Suppressor macrophage (primary cell): Measurements from ENCODE around the gene FRAS1.

Experiments
- DNase-seq, 4 experiments: peaks; one replicate each; pipeline ENCODE4 v3.0.0-alpha.2; 2020 to 2022

Gene FRAS1

DNA sequence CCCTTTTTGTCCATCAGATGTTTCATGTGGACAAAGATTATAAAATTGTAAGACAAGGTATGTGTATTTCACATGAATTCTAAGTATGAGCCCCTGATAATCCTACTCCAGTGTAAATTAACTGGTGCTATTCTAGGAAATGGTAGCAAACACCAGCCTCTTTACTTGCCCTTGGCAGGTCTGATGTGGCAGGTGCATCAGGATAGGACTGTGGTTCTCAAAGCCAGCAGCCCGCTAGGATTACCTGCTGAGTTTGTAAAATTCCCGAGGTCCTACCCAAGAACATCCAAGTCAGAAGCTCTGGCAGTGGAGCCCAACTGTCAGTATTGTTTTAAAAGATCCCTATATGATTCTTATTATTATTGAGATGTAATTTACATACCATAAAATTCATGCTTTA lies 320.4 kb downstream of the FRAS1 start:
- DNase-seq: no peak

DNA sequence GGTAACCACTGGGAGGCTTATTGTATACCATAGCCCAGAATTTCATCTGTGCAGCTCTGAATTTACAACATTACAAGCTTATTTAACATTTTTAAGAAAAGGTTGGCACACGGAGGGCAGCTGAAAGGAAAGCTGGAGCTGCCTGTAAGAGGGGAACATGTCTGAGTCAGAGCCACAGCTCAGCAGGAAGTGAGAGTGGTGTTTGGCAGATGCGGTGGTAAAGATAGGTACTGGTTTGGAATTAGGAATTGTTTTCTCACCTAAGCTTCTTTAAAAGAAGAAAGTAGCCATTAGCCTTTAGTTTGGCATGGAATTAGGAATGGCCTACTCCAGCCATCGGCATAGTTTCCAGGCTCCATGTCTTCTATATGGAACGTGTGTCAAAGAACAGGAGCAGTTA lies 321.9 kb downstream of the FRAS1 start:
- no peak for DNase-seq

DNA sequence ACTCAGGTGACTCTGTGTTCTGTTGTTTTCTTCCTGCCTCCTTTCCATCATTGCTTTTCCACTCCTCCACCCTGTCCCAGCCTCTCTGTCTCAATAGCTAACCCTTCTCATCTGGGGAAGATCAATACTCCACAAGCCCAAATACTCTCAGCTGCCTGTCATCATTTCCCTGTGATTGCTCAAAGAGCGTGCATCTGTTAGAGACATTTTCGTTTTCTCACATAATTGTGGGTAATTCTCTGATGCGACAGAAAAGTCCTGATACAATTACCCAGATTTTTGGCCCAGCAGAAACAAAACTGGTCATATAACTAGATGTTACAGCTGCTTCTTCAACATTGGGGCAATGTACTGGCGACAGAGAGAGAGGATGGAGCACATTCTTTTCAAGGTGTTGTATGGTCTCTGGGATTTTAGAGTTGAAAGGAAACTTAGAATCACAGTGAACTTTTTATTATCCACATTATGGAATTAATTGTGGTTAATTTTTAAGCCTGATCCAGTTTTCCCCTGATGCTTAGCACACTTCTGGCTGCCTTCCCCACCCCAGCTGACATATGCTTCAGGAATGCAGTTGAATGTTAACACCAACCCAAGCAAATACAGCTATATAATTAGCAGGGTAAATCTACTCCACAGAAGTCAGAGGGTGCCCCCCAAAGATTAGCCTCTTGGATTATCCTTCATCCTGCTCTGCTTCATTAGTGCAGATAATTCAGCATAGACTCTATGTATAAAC lies 323.0 kb downstream of the FRAS1 start:
- DNase-seq: no peak

DNA sequence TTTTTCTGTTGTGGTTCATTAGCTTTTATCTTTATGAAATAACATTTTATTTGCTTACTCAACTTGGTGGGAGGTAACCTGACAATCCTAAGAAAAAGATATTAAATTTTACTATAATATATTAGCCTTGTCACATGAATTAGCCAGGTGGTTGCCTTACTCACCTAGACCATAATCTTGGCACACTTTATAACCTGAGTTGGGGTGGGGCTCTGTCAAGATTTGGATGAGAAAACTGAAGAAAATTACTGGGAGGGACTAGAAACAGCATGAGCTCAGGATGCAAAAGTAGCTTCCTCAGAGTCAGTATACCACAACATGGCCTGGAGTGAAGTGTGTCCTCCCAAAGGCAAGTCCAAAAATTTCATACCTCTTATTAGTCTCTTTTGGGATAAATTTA lies 329.6 kb downstream of the FRAS1 start:
- no peak for DNase-seq

DNA sequence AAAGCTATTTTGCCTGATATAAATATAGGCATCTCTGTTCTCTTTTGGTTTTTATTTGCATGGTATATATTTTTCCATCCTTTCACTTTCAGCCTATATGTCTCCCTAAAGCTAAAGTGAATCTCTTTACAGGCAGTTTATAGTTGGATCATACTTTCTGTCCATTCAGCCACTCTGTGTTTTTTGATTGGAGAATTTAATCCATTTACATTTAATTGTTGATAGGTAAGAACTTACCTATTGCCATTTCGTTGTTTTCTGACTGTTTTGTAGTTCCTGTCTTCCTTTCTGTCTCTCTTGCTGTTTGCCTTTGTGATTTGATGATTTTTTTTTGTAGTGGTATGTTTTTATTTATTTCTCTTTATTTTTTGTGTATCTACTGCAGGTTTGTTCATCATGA lies 338.5 kb downstream of the FRAS1 start:
- DNase-seq: no peak

DNA sequence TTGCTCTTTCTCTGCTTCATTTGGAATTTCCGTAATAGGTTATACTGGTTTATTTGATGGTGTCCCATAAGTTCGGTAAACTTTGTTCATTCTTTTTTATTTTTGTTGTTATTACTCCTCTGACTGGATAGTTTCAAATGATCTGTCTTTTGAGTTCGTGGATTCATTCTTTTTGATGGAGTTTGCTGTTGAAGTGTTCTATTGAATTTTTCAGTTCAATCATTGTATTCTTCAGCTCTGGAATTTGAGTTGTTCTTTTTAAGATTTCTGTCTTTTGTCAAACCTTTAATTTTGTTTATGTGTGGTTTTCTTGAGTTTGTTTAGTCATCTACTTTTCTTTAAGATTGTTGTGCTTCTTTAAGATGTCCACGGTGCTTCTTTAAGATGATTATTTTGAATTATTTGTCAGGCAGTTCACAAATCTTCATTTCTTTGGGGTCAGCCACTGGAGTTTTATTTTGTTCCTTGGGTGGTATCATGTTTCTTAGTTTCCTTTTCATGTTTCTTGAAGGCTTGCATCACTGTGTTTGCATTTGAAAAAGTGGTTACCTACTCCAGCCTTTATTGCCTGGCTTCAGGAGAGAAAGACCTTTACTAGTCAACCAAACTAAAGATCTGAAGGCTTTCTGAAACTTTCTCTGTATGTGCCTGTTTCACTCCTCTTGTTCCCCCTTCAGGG lies 339.6 kb downstream of the FRAS1 start:
- no peak for DNase-seq

DNA sequence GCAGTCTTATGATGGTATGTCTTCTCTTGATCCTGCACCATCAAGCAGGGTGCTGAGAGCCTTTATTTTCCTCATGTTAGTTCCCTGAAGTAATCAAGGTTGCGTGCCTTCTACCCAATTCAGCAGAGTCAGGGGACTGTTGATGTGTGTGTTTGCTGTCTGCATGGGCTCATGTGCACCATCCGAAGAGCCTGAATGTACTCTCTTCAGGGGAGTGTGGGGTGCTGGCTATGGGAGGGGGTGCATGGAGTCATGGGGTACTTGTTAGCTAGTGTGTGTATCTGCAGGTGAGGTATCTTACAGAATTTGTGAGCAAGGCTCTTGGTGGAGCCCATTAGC lies 340.1 kb downstream of the FRAS1 start:
- DNase-seq: no peak

DNA sequence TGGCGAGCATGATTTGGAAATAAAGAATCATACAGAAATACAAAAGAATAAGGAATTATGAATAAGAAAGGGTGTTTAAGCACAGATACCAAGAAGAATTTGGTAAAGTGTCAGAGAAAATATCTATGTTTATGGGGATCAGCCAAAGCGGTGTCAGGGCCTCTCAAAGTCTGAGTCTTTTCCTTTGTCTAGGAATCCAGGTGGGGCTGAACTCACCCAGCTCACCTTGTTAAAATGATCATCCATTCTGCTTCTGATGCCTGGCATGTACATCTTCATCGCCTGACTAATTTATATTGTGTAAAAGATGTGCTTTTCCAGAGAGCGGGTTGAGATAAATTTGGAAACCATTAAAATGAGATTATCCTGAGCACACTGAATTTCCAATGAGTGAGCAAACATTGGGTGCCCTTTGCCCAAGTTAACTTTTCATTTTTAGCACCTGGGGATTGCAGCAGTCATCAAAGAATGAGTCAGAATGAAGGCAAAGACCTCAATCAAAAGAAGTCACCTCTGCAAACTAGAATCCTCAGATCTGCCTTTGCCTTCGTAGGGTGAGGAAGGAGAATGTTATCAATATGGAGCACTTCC lies 352.6 kb downstream of the FRAS1 start:
- DNase-seq: no peak

DNA sequence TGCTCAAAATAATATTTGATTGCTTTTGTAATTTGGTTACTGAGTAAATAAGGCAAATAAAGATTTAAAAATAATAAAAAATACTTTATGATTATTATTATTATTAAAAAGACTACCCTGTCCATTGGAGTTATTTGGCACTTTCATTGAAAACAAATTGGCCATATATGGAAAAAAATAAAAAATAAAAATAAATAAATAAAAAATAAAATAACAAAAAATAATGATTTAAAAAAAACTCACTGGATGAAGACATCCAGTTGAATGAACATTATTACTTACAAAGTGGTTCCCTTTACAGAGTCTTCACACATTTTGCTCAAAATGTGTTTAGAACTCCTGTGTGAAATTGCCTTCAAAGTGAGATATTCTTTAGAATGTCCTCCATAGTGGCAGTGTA lies 353.1 kb downstream of the FRAS1 start:
- DNase-seq: no peak

DNA sequence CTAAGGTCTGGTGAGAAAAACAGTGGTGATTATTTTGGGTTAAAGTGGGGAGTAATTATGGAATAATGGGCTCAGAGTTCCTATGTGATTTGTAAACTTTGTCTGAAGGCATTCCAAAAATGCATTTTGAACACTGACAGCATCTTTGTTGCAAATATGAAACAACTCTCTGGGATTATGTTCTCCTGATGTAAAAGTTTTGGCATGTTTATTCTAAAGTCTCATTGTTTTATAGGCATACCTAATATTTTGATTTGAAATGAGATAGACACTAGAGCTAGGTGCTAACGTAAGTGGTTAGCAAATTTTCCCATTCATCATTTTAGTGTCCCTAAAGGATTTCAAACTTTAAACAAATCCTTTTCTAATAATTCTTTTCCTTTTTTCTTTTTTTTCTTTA lies 353.6 kb downstream of the FRAS1 start:
- DNase-seq: no peak

DNA sequence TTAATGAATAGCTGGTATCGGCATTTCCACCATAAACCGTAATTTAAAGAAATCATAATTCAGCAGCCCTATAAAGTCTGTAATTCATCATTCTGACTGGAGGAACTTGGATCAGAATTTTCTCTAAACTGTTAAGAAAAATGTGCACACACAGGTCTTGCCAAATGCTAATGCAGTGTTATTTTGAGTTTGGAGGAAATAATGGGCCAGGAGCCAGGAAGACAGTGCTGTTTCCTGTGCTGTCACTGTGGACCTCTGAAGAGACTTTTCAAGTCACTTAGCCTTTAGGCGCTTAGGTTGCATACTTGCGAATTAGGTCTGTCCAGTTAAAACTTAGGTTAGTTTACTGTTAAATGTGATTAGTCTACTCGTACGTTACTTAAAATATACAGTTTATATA lies 357.0 kb downstream of the FRAS1 start:
- no peak for DNase-seq

DNA sequence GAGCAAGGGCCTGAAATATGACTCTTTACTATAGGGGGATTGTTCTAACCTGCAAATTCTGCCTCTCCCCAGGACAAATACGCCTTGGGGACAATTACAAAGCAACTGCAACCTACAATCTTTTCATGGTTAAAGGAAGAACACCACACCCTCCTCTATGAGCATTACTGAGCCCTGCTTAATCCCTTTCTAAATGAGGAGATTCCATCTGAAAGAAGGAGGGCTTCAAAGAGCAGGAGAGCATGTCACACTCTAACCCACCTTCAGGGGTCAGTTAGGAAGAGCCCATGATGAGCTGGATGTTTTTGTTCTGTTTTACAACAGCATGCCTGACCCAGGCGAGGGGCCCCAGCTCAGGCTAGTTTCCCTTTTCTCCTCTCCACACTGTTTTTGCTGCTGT lies 360.5 kb downstream of the FRAS1 start:
- no peak for DNase-seq

DNA sequence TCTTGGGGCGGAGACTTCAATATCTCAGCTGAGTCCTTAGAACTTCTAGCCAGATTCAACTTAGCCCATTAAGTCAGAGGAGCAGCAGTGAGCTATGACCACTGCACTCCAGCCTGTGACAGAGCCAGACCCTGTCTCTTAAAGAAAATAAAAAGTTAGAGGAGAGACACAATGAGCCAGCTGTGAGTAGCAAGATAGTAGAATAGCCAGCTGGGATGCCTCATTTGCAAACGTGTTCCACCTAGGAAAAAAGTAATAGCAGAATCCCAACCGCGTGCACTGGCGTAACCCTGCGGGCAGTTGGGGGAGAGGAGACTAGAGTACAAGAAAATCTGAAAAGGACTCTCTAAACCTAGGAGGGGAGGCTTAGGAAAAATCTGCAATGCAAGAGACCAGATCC lies 361.3 kb downstream of the FRAS1 start:
- DNase-seq: no peak

DNA sequence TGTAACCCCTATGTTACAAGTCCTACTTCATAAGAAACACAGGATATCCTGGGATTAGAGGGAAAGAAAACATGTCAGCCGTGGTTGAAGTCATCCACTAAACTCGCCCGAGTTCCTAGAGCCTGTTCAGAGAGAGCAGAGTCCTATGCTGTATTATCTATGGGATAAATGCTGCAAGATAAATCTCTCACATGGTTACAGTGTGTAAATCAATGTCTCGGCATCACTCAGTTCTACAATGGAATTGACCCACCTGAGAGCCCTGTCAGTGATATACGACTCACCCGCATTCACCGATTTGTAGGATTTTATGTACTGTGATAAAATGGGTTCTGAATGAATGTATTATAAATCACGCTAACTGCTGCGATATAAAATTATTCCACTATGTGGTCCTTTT lies 366.7 kb downstream of the FRAS1 start:
- no peak for DNase-seq

DNA sequence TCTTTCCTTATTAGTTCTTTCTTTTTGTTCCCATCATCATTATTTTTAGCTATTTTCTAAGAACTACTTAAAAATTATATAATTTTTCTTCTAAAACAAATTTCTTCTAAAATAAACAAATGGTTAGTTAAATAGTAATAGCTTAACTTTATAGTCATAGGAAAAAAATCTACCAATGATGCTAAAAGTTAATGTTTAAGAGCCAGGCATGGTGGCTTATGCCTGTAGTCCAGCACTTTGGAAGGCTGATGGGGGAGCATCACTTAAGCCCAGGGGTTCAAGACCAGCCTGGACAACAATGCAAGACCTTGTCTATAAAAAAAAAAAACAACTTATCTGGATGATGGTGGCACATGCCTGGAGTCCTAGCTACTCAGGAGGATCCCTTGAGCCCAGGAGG lies 367.3 kb downstream of the FRAS1 start:
- no peak for DNase-seq

DNA sequence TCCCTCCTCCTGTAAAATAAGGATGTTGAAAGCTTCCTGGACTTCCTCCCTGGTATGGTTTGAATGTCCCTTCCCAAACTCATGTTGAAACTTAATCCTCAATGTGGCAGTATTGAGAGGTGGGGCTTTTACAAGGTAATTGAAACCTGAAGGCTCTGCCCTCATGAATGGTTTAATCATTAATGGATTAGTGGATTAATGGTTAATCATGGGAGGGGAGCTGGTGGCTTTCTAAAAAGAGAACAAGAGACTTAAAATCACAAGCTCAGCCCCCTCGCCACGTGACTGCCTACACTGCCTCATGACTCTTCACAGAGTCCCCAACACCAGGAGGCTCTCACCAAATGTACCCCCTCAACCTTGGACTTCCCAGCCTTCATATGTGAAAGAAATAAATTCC lies 369.8 kb downstream of the FRAS1 start:
- DNase-seq: no peak

DNA sequence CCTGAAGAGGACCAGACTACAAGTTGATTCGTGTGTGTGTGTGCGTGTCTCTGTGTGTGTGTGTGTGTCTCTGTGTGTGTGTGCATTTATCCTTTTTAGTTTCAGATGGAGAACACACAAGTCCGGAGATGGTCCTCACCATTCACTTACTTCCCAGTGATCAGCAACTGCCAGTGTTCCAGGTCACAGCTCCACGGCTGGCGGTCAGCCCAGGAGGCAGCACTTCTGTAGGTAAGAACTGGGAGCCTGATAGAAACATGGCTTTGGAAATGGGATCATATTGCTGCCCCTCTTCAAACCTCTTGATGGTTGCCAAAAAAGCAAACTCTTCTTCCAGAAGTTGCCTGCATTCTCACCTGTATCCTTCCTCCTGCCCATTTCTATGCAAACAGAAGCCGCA lies 371.9 kb downstream of the FRAS1 start:
- no peak for DNase-seq

DNA sequence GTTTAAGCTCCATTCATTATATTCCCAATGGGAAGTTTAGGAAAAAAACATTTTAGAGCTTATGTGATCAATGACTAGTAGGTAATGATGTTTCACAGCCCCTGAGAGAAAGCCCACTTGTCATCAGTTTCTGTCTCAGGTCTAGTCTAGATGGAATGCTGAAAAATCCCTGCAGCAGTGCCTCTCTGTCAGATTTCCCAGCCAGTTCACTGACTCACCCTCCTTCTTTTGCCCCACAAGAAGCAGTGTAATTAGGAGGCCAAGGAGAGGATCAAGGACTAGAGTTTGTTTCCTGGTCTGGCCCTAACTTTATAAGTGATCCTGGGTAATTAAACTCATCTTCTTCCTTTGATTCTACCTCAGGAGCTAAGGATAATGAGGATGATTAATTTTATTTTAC lies 375.8 kb downstream of the FRAS1 start:
- no peak for DNase-seq

DNA sequence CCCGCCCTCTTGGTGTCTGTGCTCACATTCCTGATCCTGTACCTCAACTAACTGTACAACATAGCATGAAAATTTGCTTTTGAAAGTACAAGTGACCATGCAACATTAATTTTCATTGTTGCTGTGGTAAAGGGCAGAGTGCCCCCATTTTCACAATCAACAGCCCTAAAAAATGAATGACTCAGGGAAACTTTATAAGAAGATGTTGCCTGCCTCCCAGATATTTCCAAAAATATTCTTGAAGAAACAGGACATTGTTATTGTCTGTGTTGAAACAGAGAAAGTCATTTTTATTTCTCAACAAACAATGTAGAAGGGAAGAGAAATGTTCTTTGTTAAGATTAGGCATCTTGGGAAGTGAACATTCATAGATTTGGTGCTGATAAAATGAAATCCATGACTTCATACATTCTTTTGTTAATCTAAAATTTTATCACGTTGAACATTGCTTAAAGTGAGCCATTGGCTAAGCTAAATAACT lies 380.5 kb downstream of the FRAS1 start:
- no peak for DNase-seq

DNA sequence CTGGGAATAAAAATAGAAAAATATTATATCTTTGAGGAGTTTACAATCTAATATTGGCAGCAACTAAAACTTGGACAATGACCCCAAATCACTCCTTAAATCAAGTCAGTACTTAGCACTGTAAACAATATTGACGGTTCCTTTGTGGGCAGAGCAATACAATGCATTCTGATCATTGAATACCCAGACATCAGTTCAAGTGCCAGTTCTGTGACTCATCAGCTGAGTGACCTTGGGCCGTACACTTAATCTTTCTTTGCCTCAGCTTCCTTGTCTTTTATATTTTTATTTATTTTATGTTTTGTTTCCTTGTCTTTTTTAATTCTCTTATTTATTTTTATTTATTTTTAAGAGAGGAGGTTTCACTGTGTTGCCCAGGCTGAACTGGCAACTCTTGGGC lies 382.2 kb downstream of the FRAS1 start:
- DNase-seq: no peak

DNA sequence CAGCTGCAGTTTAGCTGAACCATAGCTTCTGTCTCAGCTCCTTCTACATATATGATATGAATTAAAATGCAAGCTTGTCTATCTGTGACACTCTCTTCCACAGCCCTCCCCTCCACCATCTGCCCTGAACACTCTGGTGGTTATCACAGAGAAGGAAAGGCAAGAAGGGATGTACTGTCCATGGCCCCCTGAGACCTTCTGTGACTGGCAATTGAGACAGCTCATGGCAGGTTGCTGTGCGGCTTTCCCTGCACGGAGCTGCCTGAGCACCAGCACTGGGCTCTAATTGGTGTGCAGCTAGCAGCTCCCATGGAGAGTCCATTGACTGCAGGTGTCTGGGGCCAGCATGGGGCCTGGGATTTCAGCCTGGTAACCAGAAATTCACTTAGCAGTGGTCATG lies 384.6 kb downstream of the FRAS1 start:
- no peak for DNase-seq

DNA sequence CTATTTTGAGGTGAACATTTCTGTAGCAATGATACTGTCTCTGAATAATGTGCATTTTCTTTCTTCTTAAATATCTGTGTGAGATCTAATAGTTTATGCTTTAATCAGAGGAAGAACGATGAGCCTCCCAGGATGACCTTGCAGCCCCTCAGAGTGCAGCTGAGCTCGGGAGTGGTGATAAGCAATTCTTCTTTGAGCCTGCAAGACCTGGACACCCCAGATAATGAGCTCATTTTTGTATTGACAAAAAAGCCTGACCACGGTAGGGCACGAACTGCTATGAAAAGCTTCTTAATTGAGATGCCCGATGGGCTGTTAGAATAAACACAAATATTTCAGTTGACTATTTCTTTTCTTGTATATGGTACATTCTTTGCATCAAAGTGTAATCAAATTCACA lies 389.5 kb downstream of the FRAS1 start:
- DNase-seq: no peak

DNA sequence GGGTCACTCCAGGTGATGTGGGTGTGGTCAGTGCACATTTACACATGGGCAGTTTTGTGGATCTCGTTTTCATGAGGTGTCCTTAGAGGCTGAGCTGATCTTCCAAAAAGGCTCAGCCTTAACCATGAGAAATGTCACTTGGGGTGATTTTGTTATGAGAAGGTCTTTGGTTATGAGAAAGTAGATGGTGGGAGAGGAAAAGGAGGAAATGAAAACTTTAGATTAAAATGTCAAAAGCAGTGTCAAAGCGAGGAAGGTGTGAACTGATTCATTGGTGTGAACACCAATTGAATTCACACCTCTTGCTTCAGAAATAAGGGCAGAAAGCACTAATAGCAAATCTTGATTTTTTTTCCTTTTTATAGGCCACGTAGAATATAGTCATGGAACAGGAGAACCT lies 394.3 kb downstream of the FRAS1 start:
- DNase-seq: no peak

DNA sequence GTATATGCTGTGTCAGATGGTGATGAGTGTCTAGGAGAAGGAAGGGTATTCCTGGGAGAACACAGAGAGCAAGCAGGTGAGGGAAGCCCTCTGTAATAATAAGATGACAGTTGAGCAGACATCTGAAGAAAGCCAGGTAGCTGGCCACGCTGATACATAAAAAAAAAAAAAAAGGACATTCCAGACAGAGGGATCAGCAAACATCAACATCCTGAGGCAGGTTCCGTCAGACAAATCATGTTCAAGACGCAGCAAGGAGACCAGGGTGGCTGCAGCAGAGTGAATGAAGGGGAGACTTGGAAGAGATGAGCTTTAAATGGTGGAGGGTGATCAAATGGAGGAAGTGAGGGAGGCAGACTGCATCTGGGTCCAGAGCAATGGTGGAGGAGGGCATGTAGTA lies 396.9 kb downstream of the FRAS1 start:
- DNase-seq: no peak
